ENCODE measurements around the gene ABCB11. TPM values are rescaled to one million over a fixed set of nuclear protein-coding genes. Genes with fewer than 3 reads are reported as not detected.

Gene ABCB11
- total RNA-seq, 4 donors from 2014 or later = 0.39 to 0.49 (median 0.46) TPM; not detected in 1

GRCh38 chr2:169005080-169005598, 26.0 kb downstream of the ABCB11 start:
- DNase-seq (ENCODE audit: low spot score in 2 of 2) = no peak
- intact Hi-C loops (cut with DNase I; ENCODE audit: low total_unique reads) = no loop called here
- H3K4me3 ChIP-seq (ENCODE audit: low read depth, poor library complexity, severe bottlenecking) = no peak overlapping the region
- TF ChIP-seq, protein P1, sequence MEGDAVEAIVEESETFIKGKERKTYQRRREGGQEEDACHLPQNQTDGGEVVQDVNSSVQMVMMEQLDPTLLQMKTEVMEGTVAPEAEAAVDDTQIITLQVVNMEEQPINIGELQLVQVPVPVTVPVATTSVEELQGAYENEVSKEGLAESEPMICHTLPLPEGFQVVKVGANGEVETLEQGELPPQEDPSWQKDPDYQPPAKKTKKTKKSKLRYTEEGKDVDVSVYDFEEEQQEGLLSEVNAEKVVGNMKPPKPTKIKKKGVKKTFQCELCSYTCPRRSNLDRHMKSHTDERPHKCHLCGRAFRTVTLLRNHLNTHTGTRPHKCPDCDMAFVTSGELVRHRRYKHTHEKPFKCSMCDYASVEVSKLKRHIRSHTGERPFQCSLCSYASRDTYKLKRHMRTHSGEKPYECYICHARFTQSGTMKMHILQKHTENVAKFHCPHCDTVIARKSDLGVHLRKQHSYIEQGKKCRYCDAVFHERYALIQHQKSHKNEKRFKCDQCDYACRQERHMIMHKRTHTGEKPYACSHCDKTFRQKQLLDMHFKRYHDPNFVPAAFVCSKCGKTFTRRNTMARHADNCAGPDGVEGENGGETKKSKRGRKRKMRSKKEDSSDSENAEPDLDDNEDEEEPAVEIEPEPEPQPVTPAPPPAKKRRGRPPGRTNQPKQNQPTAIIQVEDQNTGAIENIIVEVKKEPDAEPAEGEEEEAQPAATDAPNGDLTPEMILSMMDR (IDR thresholded peaks at IDR 0.05) = no peak
- TF ChIP-seq POLR2A (IDR thresholded peaks at IDR 0.05) = no peak
- WGBS, 2 donors = 89 to 93% methylated on average over 4 of the region's 4 CpGs

DNA sequence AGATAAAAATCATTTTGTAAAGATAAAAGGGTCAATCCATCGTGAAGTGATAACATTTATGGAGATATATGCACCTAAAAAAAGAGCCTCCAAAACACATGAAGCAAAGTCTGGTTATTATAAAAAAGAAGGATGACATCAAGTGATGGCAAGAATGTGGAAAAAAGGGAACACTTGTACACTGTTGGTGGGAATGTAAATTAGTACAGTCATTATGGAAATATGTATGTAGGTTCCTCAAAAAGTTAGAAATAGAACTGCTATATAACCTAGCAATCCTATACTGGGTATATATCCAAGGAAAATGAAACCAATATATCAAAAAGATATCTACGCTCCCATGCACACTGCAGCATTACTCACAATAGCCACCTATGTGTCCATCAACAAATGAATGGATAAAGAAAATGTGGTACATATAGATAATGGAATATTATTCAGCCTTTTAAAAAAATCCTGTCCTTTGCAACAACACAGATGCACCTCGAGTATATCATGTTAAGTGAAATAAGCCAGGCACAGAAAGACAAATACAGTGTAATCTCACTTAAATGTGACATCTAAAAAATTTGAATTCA, 28.9 kb downstream of the ABCB11 start:
- WGBS, 2 donors = 86 to 90% methylated on average over 3 of the region's 3 CpGs
- TF ChIP-seq POLR2A (IDR thresholded peaks at IDR 0.05) = no peak
- TF ChIP-seq, protein P1 (IDR thresholded peaks at IDR 0.05) = no peak
- intact Hi-C loops (cut with DNase I; ENCODE audit: low total_unique reads) = no loop called here
- no peak overlapping the region for H3K4me3 ChIP-seq (ENCODE audit: low read depth, poor library complexity, severe bottlenecking)
- no peak for DNase-seq (ENCODE audit: low spot score in 2 of 2)

- no peak for DNase-seq (ENCODE audit: low spot score in 2 of 2)
Measured at GRCh38 chr2:169001116-169001815, 29.9 kb downstream of the ABCB11 start.

DNA sequence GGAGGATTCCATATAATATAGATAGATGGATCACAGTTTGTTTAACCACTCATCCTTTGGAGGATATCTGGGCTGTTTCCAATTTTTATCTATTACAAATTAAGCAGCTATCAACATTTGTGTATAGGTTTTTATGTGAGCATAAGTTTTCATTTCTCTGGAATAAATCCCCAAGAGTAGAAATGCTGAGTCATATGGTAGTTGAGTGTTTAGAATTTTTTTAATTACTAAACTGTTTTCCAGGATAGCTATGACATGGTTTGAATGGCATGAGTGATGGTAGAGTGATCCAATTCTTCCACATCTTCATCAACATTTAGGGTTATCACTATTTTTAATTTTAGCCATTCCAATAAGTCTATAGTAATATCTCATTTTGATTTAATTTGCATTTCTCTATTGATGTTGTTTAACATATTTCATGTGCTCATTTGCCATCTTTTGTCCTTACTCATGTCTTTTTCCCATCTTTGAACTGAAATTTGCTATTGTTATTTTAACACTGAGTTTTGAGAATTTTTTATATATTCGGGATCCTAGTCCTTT, 31.4 kb downstream of the ABCB11 start:
- no peak overlapping the region for H3K4me3 ChIP-seq (ENCODE audit: low read depth, poor library complexity, severe bottlenecking)
- 90 to 94% methylated on average over 1 of the region's 1 CpG for WGBS, 2 donors
- TF ChIP-seq, protein P1 (IDR thresholded peaks at IDR 0.05) = no peak
- no peak for TF ChIP-seq POLR2A (IDR thresholded peaks at IDR 0.05)
- DNase-seq (ENCODE audit: low spot score in 2 of 2) = no peak
- intact Hi-C loops (cut with DNase I; ENCODE audit: low total_unique reads) = no loop called here

More at GRCh38 chr2:169001116-169001815, 29.9 kb downstream of the ABCB11 start:
- TF ChIP-seq, protein P1 (IDR thresholded peaks at IDR 0.05) = no peak
- TF ChIP-seq POLR2A (IDR thresholded peaks at IDR 0.05) = no peak
- no peak overlapping the region for H3K4me3 ChIP-seq (ENCODE audit: low read depth, poor library complexity, severe bottlenecking)
- WGBS, 2 donors = 90% methylated on average over 5 of the region's 5 CpGs
- intact Hi-C loops (cut with DNase I; ENCODE audit: low total_unique reads) = no loop called here

- TF ChIP-seq, protein P1 (IDR thresholded peaks at IDR 0.05) = no peak
- no peak for TF ChIP-seq POLR2A (IDR thresholded peaks at IDR 0.05)
- 84 to 87% methylated on average over 4 of the region's 4 CpGs for WGBS, 2 donors
- intact Hi-C loops (cut with DNase I; ENCODE audit: low total_unique reads) = no loop called here
- H3K4me3 ChIP-seq (ENCODE audit: low read depth, poor library complexity, severe bottlenecking) = no peak overlapping the region
- DNase-seq (ENCODE audit: low spot score in 2 of 2) = no peak
Measured at GRCh38 chr2:168998609-168999211, 32.4 kb downstream of the ABCB11 start.
